GM19043 (cell line): Measurements from ENCODE around the gene PLEKHA6.

Source experiments
- ATAC-seq: cut with Tn5 transposase; IDR thresholded peaks from one replicate; pipeline ENCODE4 v1.9.1; 2021; ENCODE audit warnings: low read depth; ENCODE audit not compliant: unreplicated experiment

The PLEKHA6 gene

GRCh38 chr1:204359474-204360255 lies at the start of gene PLEKHA6:
TSS of gene PLEKHA6 (minus strand) at chr1:204359929. CDS start at chr1:204273727, 86,202 bp downstream.
- no peak for ATAC-seq

GRCh38 chr1:204409123-204409522 lies 49.4 kb upstream of the PLEKHA6 start:
- no peak for ATAC-seq

DNA sequence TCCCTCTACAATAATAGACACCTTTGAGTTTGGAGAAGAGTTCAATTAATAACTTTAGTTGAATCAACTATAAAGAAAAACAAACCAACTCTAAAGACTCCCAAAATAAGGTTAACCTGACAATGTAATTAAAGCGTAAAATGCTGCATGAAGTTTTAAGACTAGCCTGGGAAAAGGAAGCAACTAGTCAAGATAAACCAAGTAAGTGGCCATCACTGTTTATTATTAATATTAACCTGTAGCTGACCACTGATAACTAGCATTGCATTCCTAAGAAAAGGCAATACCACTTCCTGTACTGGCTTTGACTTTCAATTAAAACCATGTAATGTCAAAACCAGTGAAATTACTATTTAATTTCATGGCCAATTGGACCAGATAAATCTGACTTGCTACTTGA lies 48.9 kb upstream of the PLEKHA6 start:
- ATAC-seq = no peak

DNA sequence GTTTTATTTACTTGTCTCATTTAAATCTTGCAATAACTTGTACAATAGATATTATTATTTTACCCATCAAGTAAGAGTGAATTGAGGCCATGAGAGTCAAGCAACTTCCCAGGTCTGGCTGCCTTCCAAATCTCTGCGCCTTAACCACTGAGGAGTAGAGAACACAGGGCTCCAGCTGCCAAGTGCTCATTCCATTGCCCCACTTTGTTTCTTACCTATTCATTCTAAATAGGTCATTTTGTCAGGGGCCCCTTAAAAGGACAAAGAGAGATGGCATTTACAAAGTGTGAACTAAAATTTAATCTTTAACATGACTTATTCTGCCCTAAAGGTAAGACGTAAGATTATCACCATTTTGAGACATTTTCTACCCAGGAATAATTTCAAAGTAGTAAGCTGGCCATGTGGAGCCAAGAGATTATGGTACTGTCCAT lies 48.4 kb upstream of the PLEKHA6 start:
- no peak for ATAC-seq

GRCh38 chr1:204407295-204407971 lies 47.7 kb upstream of the PLEKHA6 start:
- ATAC-seq = no peak

- no peak for ATAC-seq
These were observed 46.9 kb upstream of the PLEKHA6 start for GRCh38 chr1:204406621-204407020.

DNA sequence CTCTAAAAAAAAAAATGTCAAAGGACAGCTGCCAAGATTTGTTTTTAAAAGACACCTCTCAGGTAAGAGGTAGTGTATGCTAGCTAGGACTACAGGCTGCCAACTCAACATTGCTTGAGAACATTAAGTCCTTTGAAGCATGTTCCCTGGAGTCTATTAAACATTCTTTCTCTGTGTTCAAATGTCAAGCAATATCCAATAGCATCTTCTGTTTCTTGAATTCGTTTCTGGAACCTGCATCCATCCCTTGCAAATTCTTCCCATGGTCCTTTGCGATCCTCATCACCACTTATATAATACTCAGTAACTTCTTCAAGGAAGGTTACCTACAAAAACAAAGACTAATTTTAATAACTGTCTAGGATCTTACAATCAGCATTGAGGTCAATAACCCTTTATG lies 46.3 kb upstream of the PLEKHA6 start:
- no peak for ATAC-seq

DNA sequence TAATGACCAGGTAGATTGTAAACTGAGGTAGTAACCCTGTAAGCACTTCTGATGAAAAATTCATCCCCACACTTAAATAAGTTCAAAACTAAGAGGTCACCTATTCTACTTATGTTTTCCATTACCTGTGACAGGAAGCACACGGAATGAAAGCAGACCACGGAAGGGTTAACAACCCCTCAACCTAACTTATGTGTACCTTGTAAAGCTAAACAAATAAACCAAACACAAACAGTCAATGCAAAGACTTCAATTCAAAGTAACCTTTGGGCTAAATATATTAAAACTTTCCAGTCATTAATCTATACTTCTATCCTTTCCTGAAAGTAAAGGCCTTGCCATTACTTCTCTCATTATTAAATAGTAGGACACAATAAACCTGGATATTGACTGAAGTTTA lies 44.9 kb upstream of the PLEKHA6 start:
- no peak for ATAC-seq

DNA sequence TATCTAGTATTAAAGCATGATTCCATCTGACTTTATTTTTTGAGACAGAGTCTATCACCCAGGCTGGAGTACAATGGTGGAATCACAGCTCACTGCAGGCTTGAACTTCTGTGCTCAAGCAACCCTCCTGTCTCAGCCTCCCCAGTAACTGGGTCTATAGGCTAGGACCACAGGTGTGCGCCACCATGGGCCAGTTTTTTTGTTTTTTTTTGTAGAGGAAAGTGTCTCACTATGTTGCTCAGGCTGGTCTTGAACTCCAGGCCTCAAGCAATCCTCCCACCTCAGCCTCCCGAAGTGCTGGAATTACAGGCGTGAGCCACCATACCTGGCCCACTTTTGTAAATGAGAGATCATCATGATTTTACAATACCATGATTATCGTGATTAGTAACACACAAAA lies 42.7 kb upstream of the PLEKHA6 start:
- ATAC-seq = no peak

DNA sequence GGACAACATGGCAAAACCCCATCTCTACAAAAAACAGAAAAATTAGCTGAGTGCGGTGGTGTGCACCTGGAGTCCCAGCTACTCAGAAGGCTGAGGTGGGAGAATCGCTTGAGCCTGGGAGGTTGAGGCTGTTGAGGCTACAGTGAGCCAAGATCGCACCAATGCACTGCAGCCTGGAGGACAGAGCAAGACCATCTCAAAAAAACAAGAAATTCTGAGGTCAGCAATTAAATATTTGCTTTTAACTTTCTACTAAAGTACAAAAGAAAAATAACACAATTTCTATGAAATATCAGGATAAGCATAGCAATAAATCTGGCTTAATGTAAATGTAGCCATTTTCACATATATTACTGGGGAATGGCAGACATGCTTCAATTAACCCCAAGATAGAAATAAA lies 42.0 kb upstream of the PLEKHA6 start:
- no peak for ATAC-seq

DNA sequence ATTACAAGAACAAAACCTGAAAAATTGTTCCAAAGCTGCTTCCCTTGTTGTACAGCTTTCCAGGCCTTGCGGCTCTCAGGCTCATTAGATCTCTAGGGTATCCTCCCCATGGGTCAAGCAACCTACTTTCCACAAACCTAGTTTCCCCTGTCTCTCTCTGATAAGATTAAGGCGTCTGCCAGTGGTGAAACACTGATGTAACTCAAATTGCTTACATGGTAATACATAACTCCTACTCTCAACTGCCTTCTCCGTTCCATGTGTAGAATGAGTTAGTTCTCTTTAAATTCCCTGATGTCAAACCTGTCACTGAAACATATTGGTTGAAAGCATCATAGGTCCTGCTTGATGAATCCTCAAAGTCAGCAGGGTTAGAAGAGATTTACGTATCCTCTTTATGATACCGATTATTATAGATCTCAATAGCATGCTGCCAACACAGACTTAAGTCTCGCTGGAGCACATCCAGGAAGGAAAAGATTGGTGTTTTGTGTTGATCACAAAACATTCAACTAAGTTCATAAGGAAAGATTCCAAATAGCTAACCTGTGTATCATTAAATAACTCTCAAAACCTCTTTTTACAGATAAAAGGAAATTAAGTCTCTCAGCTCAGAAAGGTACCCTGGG lies 41.3 kb upstream of the PLEKHA6 start:
- ATAC-seq = no peak

DNA sequence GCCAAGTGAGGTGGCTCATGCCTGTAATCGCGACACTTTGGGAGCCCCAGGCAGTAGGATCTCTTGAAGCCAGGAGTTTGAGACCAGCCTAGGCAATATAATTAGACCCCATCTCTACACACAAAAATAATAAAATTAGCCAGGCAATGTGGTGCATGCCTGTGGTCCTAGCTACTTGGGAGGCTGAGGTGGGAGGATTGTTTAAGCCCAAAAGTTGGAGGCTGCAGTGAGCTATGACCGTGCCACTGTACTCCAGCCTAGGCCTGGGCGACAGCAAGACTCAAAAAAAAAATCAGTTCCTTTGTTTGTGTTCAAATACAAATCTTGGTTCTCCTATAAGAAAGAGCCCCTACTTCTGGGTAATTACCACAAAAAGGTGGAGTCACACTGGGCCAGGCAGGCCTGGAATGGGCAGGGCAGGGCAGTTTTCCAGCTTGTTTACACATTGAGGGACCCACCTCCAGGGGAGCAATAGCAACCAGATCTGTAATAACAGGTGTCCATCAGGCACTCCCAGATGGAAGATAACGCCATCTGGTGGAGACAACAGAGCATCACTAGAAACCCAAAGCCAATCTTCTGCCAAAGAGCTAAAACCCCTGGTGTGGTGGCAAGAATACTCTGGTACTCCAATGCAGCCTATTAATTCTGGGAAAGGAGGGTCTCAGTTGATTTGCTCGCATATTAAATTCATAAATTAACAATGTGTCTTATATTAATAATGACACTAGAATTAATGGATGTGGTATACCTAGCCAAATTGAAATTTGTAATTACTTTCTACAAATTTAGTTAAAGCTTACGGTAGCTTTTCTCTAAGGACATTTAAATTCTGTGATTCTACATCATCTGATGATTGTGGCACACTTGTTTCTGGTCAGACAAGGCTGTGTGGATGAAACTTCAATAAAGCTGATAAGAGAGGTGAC lies 38.7 kb upstream of the PLEKHA6 start:
- ATAC-seq = no peak

- ATAC-seq = no peak
These were observed 36.4 kb upstream of the PLEKHA6 start for GRCh38 chr1:204396015-204396583.

DNA sequence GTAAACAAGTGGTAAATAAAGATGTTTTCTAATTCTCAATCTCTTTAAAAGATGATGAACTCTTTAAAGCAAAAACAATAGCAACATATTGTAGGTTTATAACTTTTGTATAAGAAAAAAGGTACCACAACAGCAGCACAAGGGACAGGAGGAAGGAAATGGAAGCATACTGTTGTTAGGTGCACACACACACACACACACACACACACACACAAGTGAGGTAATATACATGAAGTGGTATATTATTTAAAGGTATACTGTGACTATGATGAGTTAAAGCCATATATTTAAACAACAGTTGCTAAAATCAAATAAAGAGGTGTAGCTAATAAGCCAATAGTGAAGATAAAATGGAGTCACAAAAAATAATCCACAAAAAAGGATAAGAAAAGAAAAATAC lies 31.9 kb upstream of the PLEKHA6 start:
- ATAC-seq = no peak

DNA sequence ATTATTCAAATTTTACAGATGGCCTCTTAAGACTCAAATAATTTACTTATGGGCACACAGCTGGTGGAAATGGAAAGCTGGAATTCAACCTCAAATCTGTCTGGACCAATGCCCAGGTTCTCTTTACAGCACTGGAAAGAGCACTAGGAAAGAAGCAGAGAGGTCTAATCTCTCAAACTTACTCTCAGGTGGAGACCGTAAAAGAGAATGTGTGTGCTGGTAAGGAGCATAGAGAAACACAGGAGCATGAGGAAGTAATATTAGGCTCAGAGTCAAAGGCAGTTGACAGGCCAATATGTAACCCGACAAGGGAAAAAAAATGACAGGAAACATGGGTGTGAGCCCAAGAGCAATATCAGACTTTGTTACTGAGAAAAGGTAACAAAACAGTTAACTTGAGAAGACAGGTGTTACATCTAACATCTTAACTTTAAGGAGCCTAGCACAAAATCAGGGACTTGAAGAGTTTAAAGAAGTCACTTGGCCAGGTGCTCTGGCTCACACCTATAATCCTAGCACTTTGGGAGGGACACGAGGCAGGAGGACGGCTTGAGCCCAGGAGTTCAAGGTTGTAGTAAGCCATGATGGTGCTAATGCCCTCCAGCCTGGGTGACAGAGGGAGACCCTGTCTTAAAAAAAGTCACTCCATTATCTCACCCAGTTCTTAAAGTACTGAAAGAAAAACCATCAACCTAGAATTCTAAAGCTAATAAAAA lies 31.2 kb upstream of the PLEKHA6 start:
- ATAC-seq = no peak

GRCh38 chr1:204385727-204386126 lies 26.0 kb upstream of the PLEKHA6 start:
- no peak for ATAC-seq

DNA sequence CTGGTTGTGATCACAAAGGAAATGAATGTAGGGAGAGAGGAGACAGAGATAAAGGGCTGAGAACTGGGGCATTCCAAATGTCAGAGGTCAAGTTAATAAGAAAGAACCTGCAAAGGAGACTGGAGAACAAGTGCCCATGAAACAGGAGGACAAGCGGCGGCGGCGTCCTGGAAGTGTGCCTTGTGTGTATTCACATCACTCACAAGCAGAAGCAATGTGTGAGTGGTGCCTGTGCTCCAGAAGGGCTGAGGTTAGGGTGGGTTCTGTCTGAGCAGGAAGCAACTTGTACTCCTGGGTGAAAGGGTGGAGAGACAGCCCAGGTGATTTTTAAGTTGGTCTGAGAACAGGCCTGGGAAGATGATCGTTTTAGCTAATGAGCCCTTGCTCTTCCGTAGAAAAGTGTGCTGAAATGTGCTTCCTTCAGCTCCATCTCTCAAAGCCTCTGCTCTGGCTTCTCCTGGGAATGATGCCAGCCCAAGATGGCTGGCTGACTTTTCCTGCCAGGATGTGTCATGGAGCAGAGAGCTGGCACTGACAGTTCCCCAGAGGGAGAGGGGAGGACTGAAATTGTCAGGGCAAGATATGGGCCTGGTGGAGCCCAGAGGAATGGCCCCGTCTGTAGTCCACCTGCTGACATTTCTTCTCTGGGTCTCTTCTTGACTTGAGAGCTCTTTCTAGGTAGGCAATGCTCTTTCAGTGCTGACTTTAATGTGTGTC lies 25.1 kb upstream of the PLEKHA6 start:
- ATAC-seq = no peak

GRCh38 chr1:204383163-204383904 lies 23.6 kb upstream of the PLEKHA6 start:
- ATAC-seq = no peak
